MM.1S (cell line): ENCODE results near the gene EMID1.

Source experiments
- EZH2 ChIP-seq: fragments of 300-600 bp; sonication (generic); optimal IDR thresholded peaks from 2 replicates; pipeline ENCODE3; 2017; ENCODE audit warnings: low read depth, mild to moderate bottlenecking, antibody characterized with exemption, low read length, mixed read lengths
- EZH2phosphoT487 ChIP-seq: fragments of 300-600 bp; sonication (generic); IDR thresholded peaks from 2 replicates; pipeline ENCODE4 v1.6.1; 2018; ENCODE audit warnings: antibody characterized with exemption, low read length
- TF ChIP-seq, protein P1 (sequence below): fragments of 300-600 bp; sonication (generic); IDR thresholded peaks from 2 replicates; pipeline ENCODE4 v1.5.1; 2016; ENCODE audit warnings: antibody characterized with exemption, low read length, mixed read lengths

GRCh38 chr22:29208502-29208862 is 2.8 kb downstream of the EMID1 start:
- TF ChIP-seq, protein P1, sequence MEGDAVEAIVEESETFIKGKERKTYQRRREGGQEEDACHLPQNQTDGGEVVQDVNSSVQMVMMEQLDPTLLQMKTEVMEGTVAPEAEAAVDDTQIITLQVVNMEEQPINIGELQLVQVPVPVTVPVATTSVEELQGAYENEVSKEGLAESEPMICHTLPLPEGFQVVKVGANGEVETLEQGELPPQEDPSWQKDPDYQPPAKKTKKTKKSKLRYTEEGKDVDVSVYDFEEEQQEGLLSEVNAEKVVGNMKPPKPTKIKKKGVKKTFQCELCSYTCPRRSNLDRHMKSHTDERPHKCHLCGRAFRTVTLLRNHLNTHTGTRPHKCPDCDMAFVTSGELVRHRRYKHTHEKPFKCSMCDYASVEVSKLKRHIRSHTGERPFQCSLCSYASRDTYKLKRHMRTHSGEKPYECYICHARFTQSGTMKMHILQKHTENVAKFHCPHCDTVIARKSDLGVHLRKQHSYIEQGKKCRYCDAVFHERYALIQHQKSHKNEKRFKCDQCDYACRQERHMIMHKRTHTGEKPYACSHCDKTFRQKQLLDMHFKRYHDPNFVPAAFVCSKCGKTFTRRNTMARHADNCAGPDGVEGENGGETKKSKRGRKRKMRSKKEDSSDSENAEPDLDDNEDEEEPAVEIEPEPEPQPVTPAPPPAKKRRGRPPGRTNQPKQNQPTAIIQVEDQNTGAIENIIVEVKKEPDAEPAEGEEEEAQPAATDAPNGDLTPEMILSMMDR: no peak
- no peak for TF ChIP-seq EZH2
- TF ChIP-seq EZH2phosphoT487: no peak
